GM21737 (cell line): ENCODE results near the gene FXYD1.
"Not testable (repeated sequence)": the region's sequence is repeated elsewhere in the genome, so short reads cannot be mapped to it uniquely, and the experiment has no call there.

Source experiments
- ATAC-seq: cut with Tn5 transposase; IDR thresholded peaks from one replicate; pipeline ENCODE4 v1.9.1; 2021; ENCODE audit warnings: mild to moderate bottlenecking, moderate library complexity; ENCODE audit not compliant: unreplicated experiment

The FXYD1 gene

DNA sequence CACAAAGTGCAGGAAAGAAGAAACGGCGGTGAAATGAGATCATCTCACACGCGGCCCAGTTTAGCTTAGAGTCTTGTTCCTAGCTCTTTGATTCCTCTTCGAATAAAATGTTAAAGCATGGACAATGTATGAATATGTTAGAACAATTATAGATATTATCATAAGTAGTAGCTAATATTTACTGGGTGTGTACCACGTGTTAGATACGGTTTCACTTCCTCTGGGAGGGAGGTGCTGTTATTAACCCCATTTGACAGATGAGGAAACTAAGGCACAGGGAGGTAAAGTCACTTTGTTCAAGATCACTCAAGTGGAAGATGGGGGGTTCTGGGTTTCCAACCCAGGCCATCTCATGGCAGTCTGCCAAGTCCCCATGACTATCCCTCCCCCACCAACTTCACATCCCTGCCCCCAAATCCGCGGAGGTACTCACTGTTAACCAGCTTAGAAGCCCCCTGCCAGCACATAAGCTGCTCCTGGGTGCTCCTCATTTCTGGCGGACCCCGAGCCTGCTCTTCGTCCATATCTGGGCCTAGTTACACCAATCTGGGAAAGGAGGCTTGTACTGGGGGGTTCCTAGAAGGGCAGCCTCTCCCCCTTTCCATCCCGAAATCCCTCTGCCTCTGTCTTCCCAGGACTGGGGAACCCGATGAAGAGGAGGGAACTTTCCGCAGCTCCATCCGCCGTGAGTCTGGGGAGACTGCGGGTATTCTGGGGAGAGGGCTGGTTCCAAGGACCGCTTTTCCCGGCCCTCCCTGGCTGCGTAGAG, 3.4 kb downstream of the FXYD1 start:
- no peak for ATAC-seq

DNA sequence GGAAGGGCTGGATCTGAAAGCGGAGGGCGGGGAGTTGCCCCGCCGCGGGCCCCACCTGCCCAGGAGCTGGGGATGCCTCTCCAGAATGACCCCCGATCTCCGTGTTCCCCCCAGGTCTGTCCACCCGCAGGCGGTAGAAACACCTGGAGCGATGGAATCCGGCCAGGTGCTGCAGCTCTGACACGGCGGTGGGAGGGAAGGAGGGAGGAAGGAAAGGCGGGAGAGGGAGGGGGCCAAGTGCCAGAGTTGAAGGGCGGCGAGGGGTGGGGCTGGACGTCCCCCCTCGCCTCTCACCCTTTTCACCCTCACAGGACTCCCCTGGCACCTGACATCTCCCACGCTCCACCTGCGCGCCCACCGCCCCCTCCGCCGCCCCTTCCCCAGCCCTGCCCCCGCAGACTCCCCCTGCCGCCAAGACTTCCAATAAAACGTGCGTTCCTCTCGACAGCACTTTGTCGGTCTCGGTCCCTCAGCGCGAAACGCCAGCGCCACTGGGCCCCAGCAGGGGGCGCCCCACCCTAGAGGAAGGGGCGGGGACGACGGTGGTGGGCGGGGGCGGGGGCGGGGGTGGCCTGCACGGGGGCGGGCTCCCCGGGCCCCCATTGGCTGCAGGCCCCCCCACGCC, 4.1 kb downstream of the FXYD1 start:
- no peak for ATAC-seq

DNA sequence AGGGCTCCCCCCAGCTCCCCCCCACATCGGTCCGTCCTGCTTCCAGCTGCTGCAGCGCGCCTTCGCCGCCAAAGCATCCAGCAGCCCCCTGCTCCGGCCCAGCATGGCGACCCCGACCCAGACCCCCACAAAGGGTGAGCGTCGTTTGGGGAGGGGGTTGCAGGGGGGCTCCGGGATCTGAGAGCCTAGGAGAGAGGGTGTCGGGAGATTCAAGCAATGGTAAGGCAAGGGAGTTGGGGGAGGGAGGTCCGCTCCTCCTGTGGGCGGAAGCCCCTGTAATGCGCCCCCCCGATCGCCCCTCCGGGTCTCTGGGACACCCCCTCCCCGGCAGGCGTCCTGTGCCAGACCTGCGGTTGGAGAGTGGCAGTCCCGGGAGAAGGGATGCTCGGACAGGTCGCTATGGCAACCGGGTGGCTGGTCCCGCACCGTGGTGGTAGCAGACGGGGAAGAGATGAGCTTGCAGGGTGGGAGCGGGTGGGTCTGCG, 4.6 kb downstream of the FXYD1 start, which contains the start of gene FXYD7:
TSS of gene FXYD7 (plus strand) at position 25 of the 485 bp plus-strand sequence. CDS start at position 104, 79 bp downstream.
- ATAC-seq, result no peak

DNA sequence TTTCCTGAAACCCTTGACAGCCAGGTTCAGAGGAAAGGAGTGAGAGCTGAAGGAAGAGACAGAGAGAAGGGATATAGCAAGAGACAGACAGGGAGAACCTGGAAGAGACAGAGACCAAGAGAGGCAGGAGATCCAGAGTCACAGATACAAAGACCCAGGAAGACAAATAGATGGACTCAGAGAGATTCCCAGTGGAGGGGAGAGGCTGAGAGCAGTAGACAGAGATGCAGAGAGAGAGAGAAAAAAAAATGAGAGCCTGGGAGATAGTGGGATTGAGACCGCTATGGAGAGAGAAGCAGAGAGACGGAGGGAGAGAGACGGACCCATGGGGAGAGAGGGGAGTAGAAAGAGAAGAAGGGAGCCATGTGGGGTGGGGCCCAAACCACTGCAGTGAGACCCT, 5.2 kb downstream of the FXYD1 start:
- no peak for ATAC-seq

DNA sequence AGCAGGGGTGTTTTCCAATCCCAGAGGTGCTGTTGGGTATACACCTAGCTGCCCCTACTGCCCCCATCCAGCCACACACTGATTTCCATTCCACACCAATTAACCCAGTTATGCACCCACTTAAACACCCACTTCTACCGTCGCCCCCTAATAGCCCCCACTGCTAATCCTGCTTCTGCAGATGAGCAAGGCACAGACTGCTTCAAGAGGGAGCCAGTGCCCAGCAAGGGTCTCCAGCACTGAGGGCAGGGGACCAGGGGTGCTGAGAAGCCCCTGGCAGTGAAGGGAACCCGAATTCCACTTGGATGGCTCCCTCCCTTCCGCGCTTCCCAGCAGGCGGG, 5.6 kb downstream of the FXYD1 start:
- ATAC-seq, result no peak

DNA sequence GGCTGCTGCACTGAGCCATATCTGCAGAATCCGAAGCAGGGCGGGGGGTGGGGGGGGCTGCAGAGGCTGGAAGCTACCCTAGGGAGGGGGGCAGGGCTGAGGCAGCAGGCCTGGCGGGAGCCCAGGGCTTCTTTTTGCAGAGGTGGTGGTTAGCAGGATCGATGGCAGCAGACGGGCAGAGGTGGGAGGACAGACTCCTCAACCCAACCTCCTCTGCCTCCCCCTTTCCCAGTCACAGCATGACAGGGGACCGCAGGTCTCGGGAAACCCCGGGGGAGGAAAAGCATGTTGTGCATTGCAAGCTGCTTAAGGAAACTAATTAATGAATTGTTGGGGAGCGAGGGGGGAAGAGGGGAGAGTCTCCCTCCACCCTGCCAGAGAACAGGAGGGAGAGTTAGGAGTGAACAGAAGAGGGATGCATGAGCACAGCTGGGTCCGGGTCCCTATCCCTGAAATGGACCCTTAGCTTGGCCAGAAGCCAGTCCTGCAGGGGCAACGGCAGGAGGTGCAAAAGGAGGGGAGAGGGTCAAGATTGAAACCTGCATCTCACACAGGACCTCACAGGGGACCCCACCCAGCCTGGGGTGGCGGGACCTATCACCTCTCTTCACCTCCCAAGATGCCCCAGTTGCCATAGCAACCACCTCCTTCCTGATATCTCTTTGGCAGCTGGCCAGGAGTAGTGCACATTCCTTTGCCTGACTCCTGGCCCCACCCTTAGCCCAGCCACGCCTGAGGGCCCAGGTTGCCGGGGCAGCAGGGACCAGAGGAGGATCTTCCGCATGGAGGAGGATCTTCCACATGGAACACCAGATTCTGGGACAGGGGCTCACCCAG, 6.2 kb downstream of the FXYD1 start:
- no peak for ATAC-seq

DNA sequence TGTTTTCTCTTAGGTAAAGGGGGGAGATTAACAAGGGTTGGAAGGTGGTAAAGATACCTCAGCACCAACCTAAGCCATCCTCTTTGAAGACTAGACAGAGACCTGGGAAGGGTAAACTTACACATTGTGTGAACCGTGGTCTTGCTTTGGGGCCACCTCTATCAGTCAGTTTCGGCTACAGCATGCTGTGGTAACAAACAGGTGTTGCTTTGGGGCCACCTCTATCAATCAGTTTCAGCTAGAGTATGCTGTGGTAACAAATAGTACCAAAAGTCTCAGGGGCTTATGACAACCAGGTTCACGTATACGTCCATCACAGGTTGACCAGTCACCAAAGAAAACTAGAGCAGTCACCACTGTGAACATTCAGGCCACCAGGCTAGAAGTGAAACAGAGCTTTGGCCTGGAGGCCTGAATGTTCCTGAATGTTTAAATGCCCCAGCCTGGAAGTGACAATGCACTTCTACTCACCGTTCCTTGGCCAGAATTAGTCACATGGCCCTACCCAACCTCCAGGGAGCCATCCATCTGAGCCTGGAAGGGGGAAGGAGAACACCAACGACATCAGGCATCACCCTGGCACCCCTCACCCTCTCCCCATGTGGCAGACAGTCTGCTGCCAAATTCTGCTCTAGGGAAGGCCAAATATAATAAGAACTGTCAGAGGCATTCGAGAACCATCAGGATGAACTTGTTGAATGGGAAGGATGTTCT, 8.3 kb downstream of the FXYD1 start:
- ATAC-seq, result no peak

DNA sequence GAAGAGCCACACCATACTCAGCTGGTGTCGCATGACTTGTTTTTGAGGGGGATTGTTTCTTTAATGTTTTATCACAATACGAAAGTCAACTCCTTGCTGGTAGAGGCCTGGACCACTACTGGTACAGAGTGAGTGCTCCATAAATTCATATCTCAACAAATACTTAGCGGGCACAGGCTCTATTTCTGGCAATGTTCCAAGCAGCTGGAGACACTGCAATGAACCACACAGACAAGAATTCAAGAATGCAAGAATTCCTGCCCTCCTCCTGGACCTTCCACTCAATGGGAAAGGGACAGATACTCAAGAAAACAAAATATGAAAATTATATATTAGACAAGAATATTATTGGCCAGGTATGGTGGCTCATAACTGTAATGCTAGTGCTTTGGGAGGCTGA, 10.8 kb downstream of the FXYD1 start:
- no peak for ATAC-seq

DNA sequence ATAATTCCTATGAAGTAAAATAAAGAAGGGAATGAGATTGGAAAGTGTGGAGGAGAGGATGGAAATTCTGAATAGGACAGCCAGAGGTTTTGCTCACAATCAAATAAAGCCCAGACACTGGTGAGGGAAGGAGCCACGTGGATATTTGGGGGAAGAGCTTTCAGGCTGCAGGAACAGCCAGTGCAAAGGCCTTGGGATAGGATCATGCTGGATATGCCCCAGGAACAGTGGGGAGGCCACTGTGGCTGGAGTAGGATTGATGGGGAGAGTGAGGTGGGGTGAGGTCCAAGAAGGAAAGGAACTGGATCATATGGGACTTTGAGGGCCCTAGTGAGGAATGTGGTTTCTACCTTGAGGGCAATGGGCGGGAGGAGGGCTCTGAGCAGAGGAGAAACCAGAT, 11.8 kb downstream of the FXYD1 start:
- ATAC-seq, result no peak

DNA sequence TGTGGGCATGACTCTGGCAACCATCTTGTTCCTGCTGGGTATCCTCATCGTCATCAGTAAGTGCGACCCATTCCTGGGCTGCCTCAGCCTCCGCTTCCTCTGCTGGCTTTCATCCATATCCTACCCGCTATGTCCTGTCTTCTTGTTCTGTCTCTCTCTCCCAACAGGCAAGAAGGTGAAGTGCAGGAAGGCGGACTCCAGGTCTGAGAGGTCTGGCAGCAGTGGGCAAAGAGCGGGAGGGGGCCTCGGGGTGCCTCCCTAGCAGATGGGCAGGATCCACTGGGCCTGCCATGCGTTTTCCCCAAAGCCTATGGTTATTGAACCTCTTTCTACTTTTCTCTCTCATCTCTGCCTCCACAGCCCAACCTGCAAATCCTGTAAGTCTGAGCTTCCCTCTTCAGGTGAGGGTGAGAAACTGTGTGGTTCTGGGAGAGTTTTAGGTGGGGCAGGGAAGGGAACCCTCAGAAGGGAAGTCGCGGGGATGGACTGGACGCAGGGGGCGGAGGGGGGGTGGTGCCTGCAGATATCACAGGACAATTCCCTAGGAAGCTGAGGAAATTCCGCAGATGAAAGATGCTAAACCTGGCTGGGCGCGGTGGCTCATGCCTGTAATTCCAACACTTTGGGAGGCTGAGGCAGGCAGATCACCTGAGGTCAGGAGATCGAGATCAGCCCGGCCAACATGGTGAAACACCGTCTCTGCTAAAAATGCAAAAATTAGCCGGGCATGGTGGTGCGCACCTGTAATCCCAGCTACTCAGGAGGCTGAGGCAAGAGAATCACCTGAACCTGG, 12.8 kb downstream of the FXYD1 start:
- no peak for ATAC-seq

DNA sequence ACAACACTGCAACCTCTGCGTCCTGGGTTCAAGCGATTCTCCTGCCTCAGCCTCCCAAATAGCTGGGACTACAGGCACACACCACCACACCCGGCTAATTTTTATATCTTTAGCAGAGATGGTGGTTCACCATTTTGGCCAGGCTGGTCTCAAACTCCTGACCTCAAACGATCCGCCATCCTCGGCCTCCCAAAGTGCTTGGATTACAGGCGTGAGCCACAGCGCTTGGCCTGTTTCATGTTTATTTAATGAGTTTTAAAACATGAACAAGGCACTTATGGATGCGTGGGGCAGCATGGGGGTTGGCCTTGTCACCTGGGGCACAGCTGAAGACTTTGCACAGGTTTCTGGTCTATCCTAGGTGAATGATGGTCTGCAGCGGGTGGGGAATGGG, 14.5 kb downstream of the FXYD1 start:
- not testable (repeated sequence) for ATAC-seq

DNA sequence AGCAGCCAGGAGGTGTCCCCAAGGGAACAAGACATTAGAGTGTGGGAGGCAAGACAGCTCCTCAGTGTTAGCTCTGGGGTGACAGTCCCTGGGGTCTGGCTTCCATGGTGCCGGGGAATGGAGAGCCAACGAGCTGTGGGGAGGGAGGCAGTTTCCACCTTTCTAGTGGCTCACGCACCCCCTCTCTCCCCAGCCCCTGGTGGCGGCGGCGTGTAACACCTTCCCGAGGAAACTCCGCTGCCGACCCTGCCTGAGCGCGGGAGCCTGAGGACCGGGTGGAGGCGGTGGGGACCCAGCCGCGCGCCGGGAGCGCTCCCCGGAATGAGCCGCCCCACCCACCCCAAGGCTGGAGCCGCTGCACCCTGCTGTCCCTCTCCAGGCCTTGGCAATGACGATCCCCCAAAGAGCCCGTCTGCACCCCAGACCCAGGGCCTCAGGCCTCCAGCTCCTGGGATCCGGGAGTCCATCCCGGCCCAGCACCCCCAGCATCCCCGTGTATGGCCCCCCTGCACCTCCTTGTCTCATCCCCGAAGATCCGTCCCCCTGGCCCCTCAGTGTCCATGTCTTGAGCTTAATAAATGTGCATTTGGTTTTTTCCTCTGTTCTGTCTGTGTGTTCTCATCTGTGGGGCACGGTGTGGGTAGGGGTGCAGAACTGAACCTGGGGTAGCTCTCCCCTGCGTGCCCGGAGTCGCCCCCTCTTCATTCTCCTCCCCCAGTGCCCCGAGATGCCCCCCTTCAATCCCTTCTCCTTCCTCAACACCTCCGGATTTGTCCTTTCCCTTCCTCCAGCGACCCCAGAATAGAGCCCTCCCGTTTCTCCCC, 15.3 kb downstream of the FXYD1 start:
- ATAC-seq, result no peak

DNA sequence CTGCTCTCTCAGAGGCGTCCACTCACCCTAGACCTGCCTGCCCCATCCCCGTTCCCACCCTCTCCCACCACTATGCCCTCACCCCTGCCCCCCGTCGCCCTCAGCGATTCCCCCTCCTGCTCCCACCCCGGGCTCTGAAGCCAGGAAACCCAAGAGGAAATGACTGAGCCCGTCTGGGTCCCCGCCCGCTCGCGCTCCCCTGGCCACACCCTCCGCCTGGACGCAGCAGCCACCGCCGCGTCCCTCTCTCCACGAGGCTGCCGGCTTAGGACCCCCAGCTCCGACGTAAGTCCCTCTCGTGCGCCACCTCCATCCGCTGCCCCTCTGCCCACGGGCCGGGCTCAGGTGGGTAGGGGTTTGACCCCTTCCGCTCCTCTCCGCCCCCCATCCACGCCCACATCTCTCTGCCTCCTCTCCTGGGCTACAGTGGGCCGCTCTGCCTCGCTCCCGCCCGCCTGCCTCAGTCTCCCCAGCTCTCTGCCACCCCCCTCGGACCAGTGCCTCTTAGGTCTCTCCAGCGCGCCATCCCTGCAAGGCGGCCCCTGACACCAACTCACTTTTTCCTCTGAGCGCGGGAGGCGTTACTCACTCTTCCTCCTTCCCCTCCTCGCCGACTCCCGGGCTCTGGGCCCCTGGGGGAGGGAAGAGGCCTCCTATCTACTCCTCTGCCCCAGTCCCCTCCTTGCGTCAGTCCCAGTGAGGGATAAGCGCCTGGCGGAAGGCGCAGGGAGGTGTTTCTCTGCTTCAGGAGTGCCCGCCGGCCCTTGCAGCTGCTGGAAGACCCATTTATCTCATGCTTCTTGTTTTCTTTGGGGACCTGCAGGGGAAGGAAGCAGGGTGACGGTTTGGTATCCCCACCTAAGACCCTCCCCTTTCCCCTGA, 16.1 kb downstream of the FXYD1 start, which contains the start of gene FXYD5:
TSS of gene FXYD5 (plus strand) at position 211 of the 882 bp plus-strand sequence. CDS start 816 bp downstream, outside the sequence.
- no peak for ATAC-seq

DNA sequence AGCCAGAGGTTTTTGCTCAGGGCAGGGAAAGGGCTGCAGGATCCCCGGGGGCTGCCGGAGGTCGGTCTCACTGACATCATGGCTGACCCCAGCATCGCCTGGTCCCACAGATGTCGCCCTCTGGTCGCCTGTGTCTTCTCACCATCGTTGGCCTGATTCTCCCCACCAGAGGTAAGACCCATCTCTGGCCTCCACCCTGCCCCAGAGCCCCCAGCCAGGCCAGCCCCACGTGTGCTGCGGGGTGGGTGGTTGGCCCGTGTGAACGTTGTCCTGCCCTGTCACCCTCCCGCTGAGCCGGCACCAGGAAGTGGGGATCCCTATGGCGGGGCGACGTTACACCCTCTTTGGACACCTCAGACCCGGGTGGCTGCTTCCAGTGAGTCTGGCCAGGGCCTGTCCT, 16.8 kb downstream of the FXYD1 start:
- no peak for ATAC-seq

DNA sequence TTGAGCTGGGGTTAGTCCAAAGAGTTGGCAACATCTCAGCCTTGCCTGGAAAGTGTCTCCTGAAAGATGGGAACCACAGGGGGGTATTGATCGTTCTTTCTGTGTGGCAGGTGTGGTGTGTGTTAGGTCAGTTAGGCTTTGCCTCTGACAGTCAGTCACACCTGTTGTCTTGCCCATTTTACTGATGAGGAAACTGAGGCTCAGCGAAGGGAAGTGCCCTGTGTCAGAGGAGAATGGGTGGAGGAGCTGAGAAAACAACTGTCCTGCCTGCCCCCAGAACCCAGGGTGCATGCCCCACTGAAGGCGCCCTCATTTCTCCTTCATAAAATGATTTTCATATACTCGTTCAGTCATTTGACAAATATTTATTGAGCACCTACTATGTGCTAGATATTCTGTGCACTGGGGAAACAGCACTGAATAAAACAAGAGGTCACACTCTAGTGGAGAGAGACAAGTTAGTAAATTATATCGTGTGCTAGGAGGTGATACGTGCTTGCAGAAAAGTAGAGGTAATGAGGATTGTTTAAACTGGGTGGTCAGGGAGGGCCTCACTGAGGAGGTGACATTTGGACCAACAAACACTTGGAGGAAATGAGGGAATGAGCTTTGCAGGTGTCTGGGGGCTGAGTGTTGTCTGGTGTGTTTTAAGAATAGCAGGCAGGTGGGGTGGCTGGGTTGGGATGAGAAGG, 17.5 kb downstream of the FXYD1 start:
- ATAC-seq, result no peak

DNA sequence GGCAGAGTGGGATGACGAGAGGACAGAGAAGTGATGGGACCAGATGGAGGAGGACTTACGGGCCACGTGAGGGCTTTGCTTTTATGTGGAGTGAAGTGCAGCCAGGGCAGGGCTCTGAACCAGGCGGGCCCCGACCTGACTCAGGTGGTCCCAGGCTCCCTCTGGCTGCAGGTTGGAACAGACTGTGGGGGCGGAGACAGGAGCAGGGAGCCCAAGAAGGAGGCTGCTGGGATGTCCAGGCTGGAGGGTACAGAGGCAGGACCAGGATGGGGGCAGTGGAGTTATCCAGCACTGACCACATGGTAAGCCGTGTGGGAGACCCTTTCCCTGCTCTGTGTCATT, 18.0 kb downstream of the FXYD1 start:
- no peak for ATAC-seq

DNA sequence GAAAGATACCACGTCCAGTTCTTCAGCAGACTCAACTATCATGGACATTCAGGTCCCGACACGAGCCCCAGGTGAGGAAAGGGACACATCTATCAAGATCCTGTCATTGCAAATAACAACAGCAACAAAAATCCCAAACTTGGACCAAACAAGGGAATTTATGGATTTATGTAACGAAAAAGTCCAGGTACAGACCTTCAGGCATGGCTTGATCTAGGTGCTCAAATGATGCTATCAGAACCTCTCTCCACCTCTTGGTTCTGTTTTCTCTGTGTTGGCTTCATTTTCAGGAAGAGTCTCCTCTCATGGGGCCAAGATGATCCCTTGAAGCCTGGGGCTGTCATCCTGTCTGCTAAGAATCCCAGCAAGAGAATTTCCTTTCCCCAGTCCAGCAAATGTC, 18.8 kb downstream of the FXYD1 start:
- no peak for ATAC-seq

DNA sequence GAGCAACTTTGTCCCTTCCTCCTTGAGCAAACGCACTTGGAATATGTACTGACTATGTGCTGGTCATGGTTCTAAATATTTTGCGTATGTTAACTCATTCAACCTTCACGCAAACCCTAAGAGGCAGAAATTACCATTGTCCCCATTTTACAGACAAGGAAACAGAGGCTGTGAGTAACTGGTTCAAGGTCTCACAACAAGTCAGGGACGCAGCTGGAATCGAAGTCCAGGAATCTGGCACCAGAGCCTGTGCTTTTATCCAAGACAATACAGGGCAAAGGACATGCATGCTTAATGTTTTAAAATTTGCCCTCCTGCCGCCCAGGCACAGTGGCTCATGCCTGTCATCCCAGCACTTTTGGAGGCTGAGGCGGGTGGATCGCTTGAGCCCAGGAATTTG, 21.0 kb downstream of the FXYD1 start:
- no peak for ATAC-seq
